HG02970 (cell line): ENCODE measurements around the gene NUDT5.
"Not testable (repeated sequence)": the region's sequence is repeated elsewhere in the genome, so short reads cannot be mapped to it uniquely, and the experiment has no call there.

Experiments used
- ATAC-seq: cut with Tn5 transposase; IDR thresholded peaks from one replicate; pipeline ENCODE4 v1.9.1; 2021; ENCODE audit warnings: mild to moderate bottlenecking, moderate library complexity, moderate number of reproducible peaks; ENCODE audit not compliant: unreplicated experiment, low FRiP score

Gene NUDT5

DNA sequence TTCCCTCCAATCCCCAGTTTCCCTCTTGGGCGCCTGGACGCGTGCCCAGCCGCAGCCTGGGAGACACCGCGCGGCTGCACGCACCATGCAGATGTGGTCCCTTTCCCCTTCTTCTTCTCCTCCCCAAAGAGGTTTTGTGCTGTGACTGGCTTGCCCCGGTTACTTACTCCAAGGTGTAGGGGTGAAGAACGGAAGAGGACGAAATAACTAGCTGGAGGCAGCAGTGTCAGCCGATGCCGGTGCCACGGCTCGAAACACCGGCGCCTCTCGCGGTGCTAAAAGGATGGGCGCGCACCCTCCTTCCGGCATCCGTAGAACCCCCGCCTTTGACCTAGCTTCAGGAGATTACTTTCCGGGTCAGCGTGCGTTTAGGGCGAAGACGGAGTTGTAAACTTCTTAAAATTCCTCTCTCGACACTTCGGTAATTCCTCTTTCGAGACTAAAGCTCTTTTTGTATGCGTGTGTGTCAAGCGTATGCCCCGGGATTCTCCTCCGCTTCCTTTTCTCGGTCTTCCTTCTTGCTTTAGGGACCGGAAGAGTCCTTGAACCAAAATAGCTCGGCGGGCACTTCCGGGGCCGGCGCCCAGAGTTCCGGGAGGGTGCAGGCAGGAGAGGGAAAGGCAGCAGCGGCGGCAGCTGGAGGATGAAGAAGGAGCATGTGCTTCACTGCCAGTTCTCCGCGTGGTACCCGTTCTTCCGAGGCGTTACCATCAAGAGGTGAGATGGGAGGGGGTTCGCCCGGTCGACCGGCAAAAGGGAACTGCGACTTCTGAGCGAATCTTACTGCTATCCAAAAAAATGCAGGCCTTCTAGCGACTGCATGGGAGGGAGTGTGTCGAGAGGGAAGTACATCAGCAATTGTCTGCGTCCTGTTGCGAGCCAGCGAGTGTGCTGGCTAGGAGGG lies at the start of gene NUDT5, which contains the start of gene CDC123:
TSS of gene NUDT5 (minus strand) at position 289 of the 904 bp plus-strand sequence. CDS start 9,600 bp downstream, outside the sequence.
TSS of gene CDC123 (plus strand) at position 586 of the 904 bp plus-strand sequence. CDS start at position 644, 58 bp downstream.
- ATAC-seq: peak; percentile 87

GRCh38 chr10:12243864-12244620 lies 48.4 kb upstream of the NUDT5 start:
- ATAC-seq: no peak

DNA sequence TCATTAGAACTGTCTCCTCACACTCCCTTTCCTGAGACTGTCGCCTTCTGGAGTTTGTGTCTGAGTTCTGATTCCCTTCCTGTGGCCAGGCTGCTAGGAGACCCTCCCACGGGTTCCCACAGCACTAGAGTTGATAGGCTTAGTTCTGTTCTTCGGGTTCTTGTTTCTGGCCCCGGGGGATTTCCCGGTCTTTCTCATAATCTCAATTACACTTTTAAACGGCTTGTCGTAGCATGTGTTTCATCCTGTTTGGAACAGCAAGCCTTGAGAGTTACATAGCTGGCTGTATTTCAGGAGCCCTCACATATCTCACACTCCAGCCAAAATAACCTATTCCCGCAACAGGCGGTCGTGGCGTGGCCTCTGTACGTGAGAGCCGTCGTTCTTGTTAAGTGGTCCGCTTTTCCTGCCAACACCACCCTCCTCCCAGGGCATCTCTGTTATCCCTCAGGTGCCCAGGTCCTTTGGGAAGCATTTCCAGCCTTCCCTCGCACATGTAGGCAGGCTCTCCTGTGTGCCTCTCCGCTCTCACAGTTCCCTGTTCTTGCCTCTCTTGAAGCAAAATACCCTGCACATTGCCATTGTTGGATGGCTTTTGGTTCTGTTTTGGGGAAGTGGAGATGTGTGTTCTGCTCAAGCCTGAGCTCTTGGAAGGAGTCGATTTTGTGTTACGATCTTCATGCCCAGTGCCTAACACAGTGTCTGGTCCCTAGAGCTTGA lies 46.3 kb upstream of the NUDT5 start:
- no peak for ATAC-seq

DNA sequence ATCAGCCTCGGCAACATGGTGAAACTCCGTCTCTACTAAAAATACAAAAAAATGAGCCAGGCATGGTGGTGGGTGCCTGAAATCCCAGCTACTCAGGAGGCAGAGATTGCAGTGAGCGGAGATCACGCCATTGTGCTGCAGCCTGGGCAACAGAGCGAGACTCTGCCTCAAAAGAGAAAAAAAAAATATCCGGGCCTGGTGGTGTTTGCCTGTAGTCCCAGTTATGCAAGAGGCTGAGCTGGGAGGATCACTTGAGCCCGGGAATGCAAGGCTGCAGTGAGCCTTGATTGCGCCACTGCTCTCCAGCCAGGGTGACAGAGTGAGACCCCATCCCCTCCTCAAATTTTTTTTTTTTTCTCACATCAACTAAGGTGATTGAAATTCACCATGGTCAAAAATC lies 43.1 kb upstream of the NUDT5 start:
- no peak for ATAC-seq

DNA sequence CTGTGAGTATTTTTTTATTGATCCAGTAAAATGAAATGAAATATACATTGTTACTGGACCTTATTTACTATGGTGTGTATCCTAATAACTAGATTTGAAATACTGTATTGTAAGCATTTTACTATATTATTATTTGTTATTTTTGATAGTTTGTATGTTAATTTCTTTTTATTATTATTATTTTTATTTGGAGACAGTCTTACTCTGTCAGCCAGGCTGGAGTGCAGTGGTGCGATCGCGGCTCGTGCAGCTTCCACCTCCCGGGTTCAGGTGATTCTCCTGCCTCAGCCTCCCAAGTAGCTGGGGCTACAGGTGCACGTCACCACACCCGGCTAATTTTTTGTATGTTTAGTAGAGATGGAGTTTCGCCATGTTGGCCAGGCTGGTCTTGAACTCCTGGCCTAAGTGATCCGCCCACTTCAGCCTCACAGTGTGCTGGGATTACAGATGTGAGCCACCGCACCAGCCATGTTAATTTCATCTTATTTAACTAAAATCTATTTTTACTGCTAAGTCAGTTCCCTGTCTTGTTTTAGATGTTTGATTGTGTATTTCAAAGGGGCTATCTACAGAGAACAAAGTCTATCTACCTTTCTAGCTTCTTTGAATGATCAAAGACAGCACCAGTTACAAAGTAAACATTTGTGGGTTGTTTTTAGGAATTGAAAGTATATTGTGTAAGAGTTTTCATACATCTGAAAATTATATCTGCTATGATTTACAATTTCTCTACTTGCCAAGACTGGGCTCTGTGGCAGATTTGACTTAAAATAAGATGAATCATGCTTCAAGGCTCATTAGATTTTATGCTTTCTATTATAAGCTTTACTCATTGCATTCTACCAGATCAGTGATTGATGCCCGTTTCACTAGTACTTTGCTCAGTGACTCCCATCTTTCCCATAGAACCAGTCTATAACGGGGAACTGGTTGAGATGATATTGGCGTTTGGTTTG lies 41.9 kb upstream of the NUDT5 start:
- no peak for ATAC-seq

GRCh38 chr10:12235796-12236195 lies 40.1 kb upstream of the NUDT5 start:
- ATAC-seq: no peak

- no peak for ATAC-seq
These were observed 39.5 kb upstream of the NUDT5 start for GRCh38 chr10:12235116-12235694.

- not testable (repeated sequence) for ATAC-seq
These were observed 39.0 kb upstream of the NUDT5 start for GRCh38 chr10:12234687-12235086.

GRCh38 chr10:12228851-12229250 lies 33.2 kb upstream of the NUDT5 start:
- ATAC-seq: no peak

DNA sequence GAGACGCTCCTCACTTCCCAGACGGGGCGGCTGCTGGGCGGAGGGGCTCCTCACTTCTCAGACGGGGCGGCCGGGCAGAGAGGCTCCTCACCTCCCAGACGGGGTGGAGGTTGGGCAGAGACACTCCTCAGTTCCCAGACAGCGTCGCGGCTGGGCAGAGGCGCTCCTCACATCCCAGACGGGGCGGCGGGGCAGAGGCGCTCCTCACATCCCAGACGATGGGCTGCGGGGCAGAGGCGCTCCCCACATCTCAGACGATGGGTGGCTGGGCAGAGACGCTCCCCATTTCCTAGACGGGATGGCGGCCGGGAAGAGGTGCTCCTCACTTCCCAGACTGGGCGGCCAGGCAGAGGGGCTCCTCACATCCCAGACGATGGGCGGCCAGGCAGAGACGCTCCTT lies 30.7 kb upstream of the NUDT5 start:
- ATAC-seq: not testable (repeated sequence)

- ATAC-seq: no peak
These were observed 29.8 kb upstream of the NUDT5 start for GRCh38 chr10:12225444-12225843.

- no peak for ATAC-seq
These were observed 25.9 kb upstream of the NUDT5 start for GRCh38 chr10:12221323-12222298.

DNA sequence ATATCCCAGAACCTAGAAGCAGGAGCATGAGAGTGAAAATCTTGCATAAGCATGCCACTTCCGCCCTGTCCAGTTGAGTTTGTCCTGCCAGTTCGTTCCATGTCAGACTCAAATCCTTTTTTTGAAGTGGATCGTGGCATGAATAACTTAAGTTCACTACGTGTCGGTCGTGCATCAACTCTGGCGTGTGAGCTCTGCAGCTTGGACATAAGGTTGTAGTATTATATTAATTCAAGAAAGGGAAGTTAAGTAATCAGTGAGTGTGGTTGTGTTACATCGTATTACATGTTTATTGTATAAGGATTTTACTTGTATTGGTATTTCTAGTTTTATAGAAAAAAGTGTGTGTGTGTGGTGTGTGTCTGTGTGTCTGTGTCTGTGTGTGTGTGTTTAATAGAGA lies 23.3 kb upstream of the NUDT5 start:
- ATAC-seq: no peak

GRCh38 chr10:12214763-12215218 lies 19.1 kb upstream of the NUDT5 start:
- ATAC-seq: no peak

DNA sequence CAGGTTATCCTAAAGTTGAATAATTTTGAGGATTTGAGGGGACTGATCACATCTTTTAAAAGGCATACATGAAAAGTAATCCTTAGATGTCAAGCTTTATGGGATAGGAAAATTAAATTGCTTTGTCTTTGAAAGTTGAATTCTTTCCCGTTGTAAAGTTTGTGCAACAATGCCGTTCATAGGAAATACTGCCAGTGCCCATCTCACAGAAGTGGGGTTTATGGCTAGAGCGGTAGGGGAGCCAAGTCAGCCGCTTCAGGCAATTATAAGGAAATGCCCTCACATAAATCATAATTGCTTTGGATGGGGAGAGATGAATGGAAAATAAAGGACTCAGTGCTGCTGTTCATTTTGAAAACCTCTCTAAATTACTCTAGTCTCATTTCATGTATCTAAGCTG lies 18.4 kb upstream of the NUDT5 start:
- no peak for ATAC-seq

DNA sequence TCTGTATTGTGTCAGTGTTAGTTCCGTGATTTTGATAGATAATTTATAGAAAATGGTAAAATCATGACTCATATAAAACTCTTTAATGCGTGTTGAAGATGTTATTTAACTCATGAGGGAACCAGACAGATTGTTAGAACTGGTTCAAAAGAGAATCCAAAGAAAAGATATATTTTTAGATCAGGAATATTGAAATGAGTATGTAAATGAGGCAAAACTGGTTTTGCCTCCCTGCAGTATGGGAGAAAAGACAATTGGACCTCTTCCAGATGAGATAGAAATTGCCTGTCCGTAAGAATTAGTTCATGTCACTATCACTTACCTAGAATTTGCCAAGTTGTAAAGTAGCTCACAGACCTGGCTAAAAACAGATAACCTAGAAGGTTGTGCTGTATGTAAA lies 17.9 kb upstream of the NUDT5 start:
- no peak for ATAC-seq

DNA sequence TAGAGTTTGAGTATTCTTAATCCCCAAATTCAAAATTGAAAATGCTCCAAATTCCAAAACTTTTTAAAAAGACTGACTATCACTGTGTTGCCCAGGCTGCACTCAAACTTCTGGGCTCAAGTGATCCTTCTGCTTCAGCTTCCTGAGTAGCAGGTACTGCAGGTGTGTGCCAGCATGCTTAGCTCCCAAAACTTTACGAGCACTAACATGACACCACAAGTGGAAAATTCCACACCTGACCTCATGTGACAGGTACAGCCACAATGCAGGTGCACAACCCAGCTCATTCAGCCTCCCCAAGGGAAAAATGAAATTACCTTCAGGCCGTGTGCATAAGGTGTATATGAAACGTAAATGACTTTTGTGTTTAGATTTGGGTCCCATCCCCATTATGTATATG lies 16.8 kb upstream of the NUDT5 start:
- ATAC-seq: no peak

DNA sequence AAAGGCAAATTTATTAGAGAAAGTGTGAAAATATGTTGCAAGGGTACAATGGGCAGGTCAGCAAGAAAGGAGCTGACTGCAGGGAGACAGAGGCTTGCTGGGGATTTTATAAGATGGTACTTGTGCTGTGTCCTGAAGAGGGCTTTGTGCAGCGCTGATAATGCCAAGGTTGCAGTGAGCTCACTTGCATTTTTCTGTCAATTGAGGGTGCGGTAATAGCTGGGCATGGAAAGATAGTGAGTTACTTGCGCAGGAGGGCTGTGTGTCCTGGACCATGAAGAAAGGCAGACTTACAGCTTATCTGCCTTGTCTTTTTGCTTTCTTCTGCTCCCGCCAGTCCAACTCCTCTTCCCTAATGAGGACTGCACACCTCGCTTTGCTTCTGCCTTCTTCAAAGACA lies 12.8 kb upstream of the NUDT5 start:
- ATAC-seq: no peak
